K562 (cell line): Measurements from ENCODE around the gene KIAA1210. TPM values are rescaled to one million over a fixed set of nuclear protein-coding genes. Genes with fewer than 3 reads are reported as not detected.

Experiments
- ARID1B ChIP-seq: fragments of 450-650 bp; IDR thresholded peaks from 2 replicates; pipeline ENCODE4 v1.6.1; 2016; ENCODE audit warnings: antibody characterized with exemption, mild to moderate bottlenecking, inconsistent platforms
- ATF7 ChIP-seq: fragments of 450-650 bp; IDR thresholded peaks from 2 replicates; pipeline ENCODE4 v1.7.1; 2014; ENCODE audit warnings: mild to moderate bottlenecking, moderate library complexity
- CBFA2T3 ChIP-seq: fragments of 450-650 bp; IDR thresholded peaks from 2 replicates; pipeline ENCODE4 v1.6.1; 2017
- E2F3 ChIP-seq: fragments of 250-450 bp; sonication (Bioruptor Pico); IDR thresholded peaks from 2 replicates; pipeline ENCODE4 v1.4.0; 2020; ENCODE audit warnings: mild to moderate bottlenecking
- ETV6 ChIP-seq, 3 experiments: fragments of 150-350 bp in 1 of 3; sonication (generic) in 1 of 3; formaldehyde crosslinking in 1 of 3; IDR thresholded peaks; 2 replicates each; pipeline versions ENCODE4 v1.6.1 to v1.8.0; 2014 to 2022; ENCODE audit warnings: borderline replicate concordance in 2 of 3, low read depth in 2 of 3, antibody characterized with exemption in 1 of 3, low read length in 1 of 3, mild to moderate bottlenecking in 1 of 3, missing genetic modification reagents in 1 of 3
- HMGXB4 ChIP-seq: sonication (generic); formaldehyde crosslinking; IDR thresholded peaks from 2 replicates; pipeline ENCODE4 v1.8.1; 2023; ENCODE audit warnings: mild to moderate bottlenecking, missing genetic modification reagents
- JUNB ChIP-seq: fragments of 450-650 bp; formaldehyde crosslinking; conservative IDR thresholded peaks from 2 replicates; pipeline ENCODE4 v1.4.0; 2020; ENCODE audit warnings: mild to moderate bottlenecking
- KAT8 ChIP-seq: fragments of 450-650 bp; IDR thresholded peaks from 2 replicates; pipeline ENCODE4 v1.6.1; 2016; ENCODE audit warnings: low read depth, mild to moderate bottlenecking
- NFE2 ChIP-seq: IDR thresholded peaks from 2 replicates; pipeline ENCODE4 v1.6.1; 2014; ENCODE audit warnings: antibody characterized with exemption, low read depth
- NFIX ChIP-seq: fragments of 250-450 bp; sonication (Bioruptor Pico); IDR thresholded peaks from 2 replicates; pipeline ENCODE4 v1.4.0; 2020; ENCODE audit warnings: low read depth, mild to moderate bottlenecking, moderate library complexity
- PHF20 ChIP-seq: fragments of 450-650 bp; IDR thresholded peaks from 2 replicates; pipeline ENCODE4 v1.6.1; 2018; ENCODE audit not compliant: partially characterized antibody
- RCOR1 ChIP-seq, 2 experiments: IDR thresholded peaks; 2 replicates each; pipeline ENCODE4 v1.6.1; 2012; ENCODE audit warnings: low read depth in 2 of 2, low read length in 2 of 2, borderline replicate concordance in 1 of 2, improper control_type of control experiment in 1 of 2
- SAFB ChIP-seq: fragments of 200-400 bp; formaldehyde crosslinking; IDR thresholded peaks from 2 replicates; pipeline ENCODE4 v1.6.1; 2017; ENCODE audit warnings: low read depth, low read length, borderline replicate concordance
- THRA ChIP-seq: fragments of 450-650 bp; IDR thresholded peaks from 2 replicates; pipeline ENCODE4 v1.6.1; 2017; ENCODE audit warnings: mild to moderate bottlenecking, moderate library complexity
- polyA plus RNA-seq, 8 experiments: library from polyadenylated mRNA; depleted of rRNA in 4 of 8; stranded (reverse) in 5 of 8; unstranded in 3 of 8; fragments of >200 nt; fragmentation: Nextera tagmentation in 2 of 8; fragmentation: Illumina TruSeq in 1 of 8; extraction: Ambion mirVana in 2 of 8; extraction: Trizol in 1 of 8; gene quantifications; 2 replicates each; pipeline versions ENCODE4 v1.2.1 to v1.2.3, GENCODE V29; 2011 to 2014; ENCODE audit warnings: inconsistent platforms in 1 of 8, missing spikeins in 1 of 8
- total RNA-seq, 7 experiments: library from RNA; depleted of rRNA in 6 of 7; stranded (reverse); fragments of >200 nt in 6 of 7; fragmentation: Illumina TruSeq in 2 of 7; extraction: Trizol in 2 of 7; gene quantifications; 2 replicates each; pipeline versions ENCODE4 v1.2.1 to v1.2.3, GENCODE V29; 2011 to 2021; ENCODE audit warnings: low replicate concordance in 1 of 7
- TF ChIP-seq, protein P1 (sequence below), 2 experiments: fragments of 450-650 bp in 1 of 2; sonication (generic) in 1 of 2; formaldehyde crosslinking in 1 of 2; IDR thresholded peaks in 1 of 2; conservative IDR thresholded peaks in 1 of 2; 2 replicates each; pipeline versions ENCODE4 v1.6.1 to v1.8.1; 2016 to 2023; ENCODE audit warnings: mild to moderate bottlenecking in 2 of 2, moderate library complexity in 2 of 2, inconsistent platforms in 1 of 2, missing genetic modification reagents in 1 of 2

Gene KIAA1210
- total and polyA plus RNA-seq, 9 of the 15 experiments (the other 6 are each of a cell fraction or from before 2014, with no cell fraction given) = not detected

DNA sequence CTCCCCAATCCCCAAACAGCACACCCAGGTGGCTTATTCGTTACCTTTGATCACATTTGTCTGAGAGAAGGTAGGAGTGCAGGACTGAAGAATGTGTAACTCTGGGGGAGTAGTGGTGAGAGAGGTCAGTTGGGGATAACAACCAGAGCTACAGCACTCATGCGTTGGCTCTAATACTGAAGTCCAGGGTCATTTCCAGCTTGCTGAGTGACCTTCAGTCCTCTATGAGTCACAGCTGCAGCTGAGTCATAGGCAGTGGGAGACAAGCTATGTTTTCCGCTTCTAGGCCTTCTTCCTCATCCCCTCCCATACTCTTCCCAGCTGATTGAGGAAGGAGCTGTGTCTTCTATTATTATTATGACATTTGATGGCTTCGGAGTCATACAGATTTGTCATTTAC lies 86.4 kb downstream of the KIAA1210 start (continued):
- TF ChIP-seq, protein P1, sequence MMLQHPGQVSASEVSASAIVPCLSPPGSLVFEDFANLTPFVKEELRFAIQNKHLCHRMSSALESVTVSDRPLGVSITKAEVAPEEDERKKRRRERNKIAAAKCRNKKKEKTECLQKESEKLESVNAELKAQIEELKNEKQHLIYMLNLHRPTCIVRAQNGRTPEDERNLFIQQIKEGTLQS (IDR thresholded peaks at IDR 0.05) = peak; percentile 93
- TF ChIP-seq, protein P1 (CRISPR knock-in tag; conservative IDR thresholded peaks at IDR 0.05) = peak; percentile 57; the same call in 1 of the 2 replicates
- TF ChIP-seq E2F3 (CRISPR knock-in tag) = no peak
- no peak for TF ChIP-seq SAFB
- TF ChIP-seq CBFA2T3 = peak; percentile 34; the same call in 1 of the 2 replicates
- TF ChIP-seq ETV6 (IDR thresholded peaks at IDR 0.05; ENCODE audit: borderline replicate concordance in 1 of 2, low read depth in 2 of 2, low read length in 1 of 2) = 0 out of 4 replicates have a peak, but pooled peaks of 1 of the 2 experiments have one; percentile 40
- no peak for TF ChIP-seq ETV6 (CRISPR knock-in tag; IDR thresholded peaks at IDR 0.05; ENCODE audit: borderline replicate concordance)
- TF ChIP-seq ARID1B = peak; percentile 78
- TF ChIP-seq NFIX = no peak
- TF ChIP-seq PHF20 = no peak
- TF ChIP-seq NFE2 = peak; percentile 58
- peak; percentile 51; the same call in 1 of the 2 replicates for TF ChIP-seq THRA
- peak; percentile 70 for TF ChIP-seq ATF7
- TF ChIP-seq JUNB (CRISPR knock-in tag) = 0 out of 2 replicates have a peak, but pooled peaks have one; percentile 48
- TF ChIP-seq KAT8 = no peak
- TF ChIP-seq RCOR1 (IDR thresholded peaks at IDR 0.05; ENCODE audit: borderline replicate concordance in 1 of 2, low read depth in 2 of 2, low read length in 2 of 2) = peak in 1 of 2 experiments; percentile 5; a peak in 1 of 4 replicates
- no peak for TF ChIP-seq HMGXB4 (CRISPR knock-in tag)
